ENCODE data around the gene CASP12.

DNA sequence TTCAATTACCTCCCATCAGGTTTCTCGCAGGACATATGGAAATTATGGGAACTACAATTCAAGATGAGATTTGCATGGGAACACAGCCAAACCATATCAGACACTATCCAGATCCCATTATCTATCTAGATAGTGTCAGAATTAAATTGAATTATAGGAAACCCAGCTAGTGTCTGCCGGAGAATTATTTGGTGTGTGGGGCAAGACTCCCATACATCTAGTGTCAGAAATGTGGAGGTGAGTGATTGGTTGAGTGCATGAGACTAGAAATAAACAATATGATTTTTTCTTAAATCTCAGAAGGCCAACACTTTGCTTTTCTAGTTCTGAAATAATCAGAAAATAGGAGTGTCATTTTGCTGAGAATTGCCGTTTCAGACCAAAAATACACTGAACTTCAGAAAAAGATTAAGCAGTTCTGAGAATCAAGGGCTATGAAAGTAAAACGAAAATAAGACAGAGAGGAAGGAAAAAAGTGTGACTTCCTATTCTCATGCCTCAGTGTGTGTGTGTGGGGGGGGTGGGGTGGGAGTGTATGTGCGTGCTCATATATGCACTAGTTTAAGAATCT lies 21.3 kb downstream of the CASP12 start:
- TF ChIP-seq, protein P1, sequence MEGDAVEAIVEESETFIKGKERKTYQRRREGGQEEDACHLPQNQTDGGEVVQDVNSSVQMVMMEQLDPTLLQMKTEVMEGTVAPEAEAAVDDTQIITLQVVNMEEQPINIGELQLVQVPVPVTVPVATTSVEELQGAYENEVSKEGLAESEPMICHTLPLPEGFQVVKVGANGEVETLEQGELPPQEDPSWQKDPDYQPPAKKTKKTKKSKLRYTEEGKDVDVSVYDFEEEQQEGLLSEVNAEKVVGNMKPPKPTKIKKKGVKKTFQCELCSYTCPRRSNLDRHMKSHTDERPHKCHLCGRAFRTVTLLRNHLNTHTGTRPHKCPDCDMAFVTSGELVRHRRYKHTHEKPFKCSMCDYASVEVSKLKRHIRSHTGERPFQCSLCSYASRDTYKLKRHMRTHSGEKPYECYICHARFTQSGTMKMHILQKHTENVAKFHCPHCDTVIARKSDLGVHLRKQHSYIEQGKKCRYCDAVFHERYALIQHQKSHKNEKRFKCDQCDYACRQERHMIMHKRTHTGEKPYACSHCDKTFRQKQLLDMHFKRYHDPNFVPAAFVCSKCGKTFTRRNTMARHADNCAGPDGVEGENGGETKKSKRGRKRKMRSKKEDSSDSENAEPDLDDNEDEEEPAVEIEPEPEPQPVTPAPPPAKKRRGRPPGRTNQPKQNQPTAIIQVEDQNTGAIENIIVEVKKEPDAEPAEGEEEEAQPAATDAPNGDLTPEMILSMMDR (IDR thresholded peaks at IDR 0.05; ENCODE audit: low read length): no peak
- no peak for TF ChIP-seq EZH2 (IDR thresholded peaks at IDR 0.05; ENCODE audit: borderline replicate concordance, low read length)

Data from OCI-LY1 (cell line).